GM12801 (cell line): ENCODE results near the gene ARHGEF12.

ENCODE experiments used
- TF ChIP-seq, protein P1 (sequence below): IDR thresholded peaks from one replicate; pipeline ENCODE4 v1.5.1; 2011; ENCODE audit warnings: control low read depth; ENCODE audit not compliant: insufficient read length; ENCODE audit errors: extremely low read depth

Gene ARHGEF12

GRCh38 chr11:120522021-120522420 is 185.8 kb downstream of the ARHGEF12 start:
- TF ChIP-seq, protein P1, sequence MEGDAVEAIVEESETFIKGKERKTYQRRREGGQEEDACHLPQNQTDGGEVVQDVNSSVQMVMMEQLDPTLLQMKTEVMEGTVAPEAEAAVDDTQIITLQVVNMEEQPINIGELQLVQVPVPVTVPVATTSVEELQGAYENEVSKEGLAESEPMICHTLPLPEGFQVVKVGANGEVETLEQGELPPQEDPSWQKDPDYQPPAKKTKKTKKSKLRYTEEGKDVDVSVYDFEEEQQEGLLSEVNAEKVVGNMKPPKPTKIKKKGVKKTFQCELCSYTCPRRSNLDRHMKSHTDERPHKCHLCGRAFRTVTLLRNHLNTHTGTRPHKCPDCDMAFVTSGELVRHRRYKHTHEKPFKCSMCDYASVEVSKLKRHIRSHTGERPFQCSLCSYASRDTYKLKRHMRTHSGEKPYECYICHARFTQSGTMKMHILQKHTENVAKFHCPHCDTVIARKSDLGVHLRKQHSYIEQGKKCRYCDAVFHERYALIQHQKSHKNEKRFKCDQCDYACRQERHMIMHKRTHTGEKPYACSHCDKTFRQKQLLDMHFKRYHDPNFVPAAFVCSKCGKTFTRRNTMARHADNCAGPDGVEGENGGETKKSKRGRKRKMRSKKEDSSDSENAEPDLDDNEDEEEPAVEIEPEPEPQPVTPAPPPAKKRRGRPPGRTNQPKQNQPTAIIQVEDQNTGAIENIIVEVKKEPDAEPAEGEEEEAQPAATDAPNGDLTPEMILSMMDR, result no peak

DNA sequence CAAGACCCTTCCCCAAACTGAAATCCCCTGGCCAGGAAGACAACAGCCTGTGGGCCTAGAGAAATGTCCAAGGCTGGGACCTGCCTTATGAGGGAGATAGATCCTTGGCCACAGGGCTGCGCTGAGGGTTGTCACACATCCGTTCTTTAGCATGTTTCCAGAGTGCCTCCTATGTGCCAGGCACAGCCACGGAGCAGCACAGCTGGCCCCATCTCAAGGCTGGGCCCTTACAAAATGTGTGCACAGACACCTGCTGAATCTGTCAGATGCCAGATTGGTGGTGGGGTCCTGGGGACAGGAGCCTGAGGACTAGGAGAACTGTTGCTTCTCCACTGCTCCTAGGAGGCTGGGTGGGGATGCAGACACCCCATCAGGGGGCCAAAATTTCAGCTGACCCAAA is 186.5 kb downstream of the ARHGEF12 start:
- TF ChIP-seq, protein P1, result no peak

DNA sequence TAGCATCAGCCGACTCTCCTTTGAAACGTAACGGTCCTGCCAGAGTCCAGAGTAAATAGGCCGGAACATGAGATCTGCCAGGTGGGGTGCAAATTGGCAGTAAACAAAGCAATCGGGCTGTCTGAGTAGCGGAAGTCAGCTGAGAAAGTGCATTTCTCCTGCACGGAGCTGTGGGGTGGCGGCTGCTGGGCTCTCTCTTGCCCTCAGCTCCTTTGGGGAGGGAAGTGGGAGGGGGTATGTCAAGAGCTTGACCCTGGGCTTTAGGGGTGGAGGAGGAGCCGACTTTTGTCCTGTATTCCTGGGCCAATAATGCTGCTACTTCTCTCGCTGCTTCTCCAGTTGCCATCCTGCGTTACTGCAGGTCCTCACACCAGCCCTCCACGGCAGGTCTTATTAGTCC is 187.0 kb downstream of the ARHGEF12 start:
- TF ChIP-seq, protein P1, result no peak

- TF ChIP-seq, protein P1, result no peak
These were observed 188.4 kb downstream of the ARHGEF12 start for GRCh38 chr11:120524536-120525085.

- TF ChIP-seq, protein P1, result no peak
These were observed 189.3 kb downstream of the ARHGEF12 start for GRCh38 chr11:120525261-120526171.

DNA sequence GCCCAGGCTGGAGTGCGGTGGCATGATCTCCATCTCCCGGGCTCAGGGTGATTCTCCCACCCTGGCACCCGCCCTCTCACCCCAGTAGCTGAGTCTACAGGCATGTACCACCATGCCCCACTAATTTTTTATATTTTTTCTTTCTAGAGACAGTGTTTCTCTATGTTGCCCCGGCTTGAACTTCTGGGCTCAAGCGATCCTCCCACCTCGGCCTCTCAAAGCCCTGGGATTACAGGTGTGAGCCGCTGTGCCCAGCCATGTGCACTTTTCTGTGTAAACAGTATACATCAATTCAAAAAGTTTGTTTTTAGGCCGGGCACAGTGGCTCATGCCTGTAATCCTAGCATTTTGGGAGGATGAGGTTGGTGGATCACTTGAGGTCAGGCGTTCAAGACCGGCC is 190.0 kb downstream of the ARHGEF12 start:
- TF ChIP-seq, protein P1, result no peak

DNA sequence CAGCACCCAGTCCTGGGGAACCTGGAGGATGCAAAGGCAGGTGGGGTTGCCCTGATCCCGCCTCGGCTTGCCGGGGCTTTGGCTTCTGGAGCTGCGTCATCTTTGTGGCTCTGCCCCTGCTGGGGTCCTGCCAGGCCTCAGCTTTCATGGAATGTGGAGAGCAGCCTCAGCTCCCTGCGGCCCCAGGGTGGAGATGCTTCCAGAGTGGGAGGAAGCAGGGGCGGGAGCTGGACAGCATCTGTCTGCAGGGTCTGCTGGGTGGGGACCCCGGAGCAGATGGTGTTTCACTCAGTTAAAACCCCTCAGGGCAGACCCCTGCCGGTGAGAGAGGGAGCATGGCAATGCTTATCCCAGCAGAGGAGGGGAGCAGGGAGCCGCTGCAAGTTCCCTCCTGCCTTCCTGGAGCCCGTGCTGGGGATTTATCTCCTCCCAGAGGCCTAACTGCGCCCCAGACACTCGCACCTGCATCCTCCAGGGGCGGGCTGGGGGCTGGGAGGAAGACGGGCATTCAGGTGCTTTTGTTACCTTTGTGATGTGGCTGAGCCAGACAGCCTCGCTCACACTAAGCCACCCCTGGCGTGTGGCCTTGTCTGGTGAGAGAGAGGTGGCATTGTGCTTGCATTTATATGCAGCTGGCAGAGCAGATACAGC is 191.0 kb downstream of the ARHGEF12 start:
- TF ChIP-seq, protein P1, result no peak
